DND-41 (cell line): ENCODE data around the gene DIDO1.
A peak's percentile ranks its signal among the peaks of the same experiment; 100 is the strongest.
"Not testable (repeated sequence)": the region's sequence is repeated elsewhere in the genome, so short reads cannot be mapped to it uniquely, and the experiment has no call there.

Experiments
- ATAC-seq: fragments of 200-7000 bp; cut with Tn5 transposase; 3 replicates; pipeline ENCODE4 v1.9.1; 2021; ENCODE audit warnings: low read depth; ENCODE audit not compliant: insufficient read depth
- DNase-seq: peaks from one replicate; pipeline ENCODE4 v3.0.0-alpha.2; 2020
- H2AFZ ChIP-seq: 2 replicates; pipeline ENCODE4 v1.6.0; 2012; ENCODE audit warnings: low read depth, low read length
- H3K27ac ChIP-seq: 2 replicates; pipeline ENCODE4 v1.5.1; 2012; ENCODE audit warnings: low read length, inconsistent platforms
- H3K27me3 ChIP-seq: fragments of 200-600 bp; sonication (generic); 2 replicates; pipeline ENCODE4 v1.6.0; 2012; ENCODE audit warnings: low read length, mild to moderate bottlenecking, inconsistent platforms; ENCODE audit not compliant: insufficient read depth, poor library complexity
- H3K36me3 ChIP-seq: 2 replicates; pipeline ENCODE4 v1.5.1; 2012; ENCODE audit warnings: low read length, inconsistent platforms; ENCODE audit not compliant: insufficient read depth
- H3K4me1 ChIP-seq: 2 replicates; pipeline ENCODE4 v1.5.1; 2012; ENCODE audit warnings: mild to moderate bottlenecking, low read length; ENCODE audit not compliant: insufficient read depth
- H3K4me2 ChIP-seq: 2 replicates; pipeline ENCODE4 v1.6.0; 2012; ENCODE audit warnings: mild to moderate bottlenecking, moderate library complexity, low read length, inconsistent platforms; ENCODE audit not compliant: insufficient read depth
- H3K4me3 ChIP-seq, 2 experiments: fragments of 200-600 bp in 1 of 2; shearing (Covaris generic) in 1 of 2; 2 replicates each; pipeline ENCODE4 v1.5.1; 2012 to 2016; ENCODE audit warnings: inconsistent platforms in 2 of 2, low read length in 2 of 2, mild to moderate bottlenecking in 2 of 2, low read depth in 1 of 2, moderate library complexity in 1 of 2
- H3K79me2 ChIP-seq: 2 replicates; pipeline ENCODE4 v1.6.0; 2012; ENCODE audit warnings: low read length, inconsistent platforms; ENCODE audit not compliant: insufficient read depth
- H3K9ac ChIP-seq: 2 replicates; pipeline ENCODE4 v1.6.0; 2012; ENCODE audit warnings: low read depth, mild to moderate bottlenecking, inconsistent platforms, low read length, moderate library complexity
- H3K9me3 ChIP-seq: 2 replicates; pipeline ENCODE4 v1.5.1; 2012; ENCODE audit warnings: low read length, moderate library complexity, mild to moderate bottlenecking, inconsistent platforms; ENCODE audit not compliant: insufficient read depth, severe bottlenecking
- H4K20me1 ChIP-seq: 2 replicates; pipeline ENCODE4 v1.6.0; 2012; ENCODE audit warnings: low read length; ENCODE audit not compliant: insufficient read depth
- CTCF ChIP-seq: IDR thresholded peaks from 2 replicates; pipeline ENCODE4 v1.5.1; 2012; ENCODE audit warnings: borderline replicate concordance, low read length, moderate library complexity, mild to moderate bottlenecking; ENCODE audit not compliant: poor library complexity, severe bottlenecking; ENCODE audit errors: extremely low read depth
- EZH2 ChIP-seq: IDR thresholded peaks from 3 replicates; pipeline ENCODE4 v1.6.1; 2012; ENCODE audit warnings: borderline replicate concordance, low read depth, mild to moderate bottlenecking, moderate library complexity, low read length, inconsistent platforms; ENCODE audit not compliant: severe bottlenecking

DIDO1 gene

GRCh38 chr20:62874964-62875344, 51.4 kb downstream of the DIDO1 start:
- ATAC-seq (no peak), DNase-seq (no peak)
- no peak overlapping the region for H3K4me3 ChIP-seq
- H3K36me3 ChIP-seq: peaks cover 9% of the 10 kb centered on the region
- H3K4me1 ChIP-seq: peaks cover 19% of the 10 kb centered on the region
- peak overlapping the region; percentile 69 for H3K27ac ChIP-seq
- no peaks in the 10 kb centered on the region for H3K9me3 ChIP-seq
- no peaks in the 10 kb centered on the region for H3K27me3 ChIP-seq
- H2AFZ ChIP-seq: no peak overlapping the region
- H4K20me1 ChIP-seq: peaks cover 17% of the 10 kb centered on the region
- peak overlapping the region; percentile 35; the same call in 1 of the 2 replicates for H3K9ac ChIP-seq
- no peak for TF ChIP-seq EZH2
- no peak for TF ChIP-seq CTCF
- H3K79me2 ChIP-seq: no peaks in the 10 kb centered on the region
- H3K4me2 ChIP-seq: no peak overlapping the region; the same call in 1 of the 2 replicates

- DNase-seq, H3K4me3 ChIP-seq, ATAC-seq, H3K79me2 ChIP-seq, H3K9me3 ChIP-seq, H3K36me3 ChIP-seq, H3K27me3 ChIP-seq: not testable (repeated sequence)
- peak overlapping the region; percentile 17; the same call in 1 of the 2 replicates for H3K27ac ChIP-seq
- peak overlapping the region; percentile 30 for H3K9ac ChIP-seq
- peak; percentile 47 for TF ChIP-seq CTCF
- peak overlapping the region; percentile 43; the same call in 1 of the 2 replicates for H2AFZ ChIP-seq
- H3K4me2 ChIP-seq: peak overlapping the region; percentile 39
- peaks cover 19% of the 10 kb centered on the region for H3K4me1 ChIP-seq
- H4K20me1 ChIP-seq: peaks cover 13% of the 10 kb centered on the region
These were observed 52.6 kb downstream of the DIDO1 start for GRCh38 chr20:62873681-62874031.

GRCh38 chr20:62873280-62873679, 53.0 kb downstream of the DIDO1 start:
- Histone ChIP-seq H3K79me2 (no peaks in the 10 kb centered on the region), H3K9me3 (no peaks in the 10 kb centered on the region), H3K4me3 (no peak overlapping the region), H3K4me2 (peak overlapping the region; percentile 39; the same call in 1 of the 2 replicates), H3K9ac (peak overlapping the region; percentile 30), H3K27ac (peak overlapping the region; percentile 17), H3K36me3 (no peaks in the 10 kb centered on the region), H2AFZ (no peak overlapping the region), H3K4me1 (peaks cover 19% of the 10 kb centered on the region), H3K27me3 (no peaks in the 10 kb centered on the region), H4K20me1 (peaks cover 13% of the 10 kb centered on the region)
- ATAC-seq (no peak), DNase-seq (no peak)
- no peak for TF ChIP-seq CTCF
- no peak for TF ChIP-seq EZH2

GRCh38 chr20:62872862-62873261, 53.4 kb downstream of the DIDO1 start:
- Histone ChIP-seq H4K20me1 (peaks cover 13% of the 10 kb centered on the region), H2AFZ (no peak overlapping the region), H3K9me3 (no peaks in the 10 kb centered on the region), H3K4me2 (no peak overlapping the region), H3K4me1 (peaks cover 19% of the 10 kb centered on the region), H3K9ac (no peak overlapping the region), H3K27me3 (no peaks in the 10 kb centered on the region), H3K36me3 (no peaks in the 10 kb centered on the region), H3K79me2 (no peaks in the 10 kb centered on the region), H3K27ac (peak overlapping the region; percentile 17), H3K4me3 (no peak overlapping the region)
- TF ChIP-seq CTCF (no peak), EZH2 (no peak)
- no peak for DNase-seq
- no peak for ATAC-seq
